KG1 (cell line): Measurements from ENCODE around the gene AKR1B1.

Experiments
- DNase-seq: peaks from one replicate; lab custom pipeline; 2025; lab: John Stamatoyannopoulos, UW

The AKR1B1 gene

GRCh38 chr7:134444198-134444960, 14.5 kb downstream of the AKR1B1 start:
- no peak for DNase-seq

- no peak for DNase-seq
Measured at GRCh38 chr7:134443396-134444070, 15.4 kb downstream of the AKR1B1 start.

GRCh38 chr7:134442441-134443220, 16.3 kb downstream of the AKR1B1 start:
- no peak for DNase-seq

- no peak for DNase-seq
Measured at GRCh38 chr7:134441264-134441663, 17.6 kb downstream of the AKR1B1 start.

DNA sequence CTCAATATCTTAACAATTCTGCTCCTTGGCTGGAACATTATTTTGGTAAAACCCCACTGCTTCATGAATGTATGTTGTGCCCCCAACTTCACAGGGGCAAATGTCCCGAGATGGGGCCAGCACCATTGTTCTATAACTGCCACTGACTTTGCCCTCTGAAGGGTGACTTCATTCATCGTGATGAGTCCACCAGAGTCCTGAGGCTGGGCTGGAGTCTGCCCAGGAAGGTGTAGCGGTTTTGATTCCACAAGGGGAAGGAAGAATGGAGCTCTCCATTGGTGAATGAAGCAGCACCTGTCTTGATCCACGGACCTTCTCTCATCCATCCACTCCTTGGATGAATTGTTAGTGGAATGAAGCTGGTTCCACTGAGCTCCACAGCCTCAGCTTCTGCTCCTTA, 18.4 kb downstream of the AKR1B1 start:
- no peak for DNase-seq

DNA sequence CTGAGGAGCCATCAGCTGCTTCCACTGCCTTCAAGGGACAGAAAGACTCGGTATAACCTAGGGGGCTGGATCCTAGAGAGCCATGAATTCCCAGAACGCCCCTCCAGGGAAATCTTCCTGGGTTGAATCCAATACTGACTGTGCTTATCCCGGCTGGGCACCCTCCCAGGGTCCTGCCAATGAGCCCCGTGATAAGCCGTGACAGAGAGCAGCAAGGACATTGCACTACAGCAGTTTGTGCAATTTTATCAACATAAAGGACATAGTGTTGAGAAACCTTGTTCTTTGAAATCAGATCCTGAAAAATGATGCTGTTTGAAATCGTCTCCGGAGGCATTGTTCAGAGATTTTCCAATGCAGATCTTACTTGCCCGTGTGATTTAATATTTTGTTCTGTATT, 18.8 kb downstream of the AKR1B1 start:
- DNase-seq: no peak

DNA sequence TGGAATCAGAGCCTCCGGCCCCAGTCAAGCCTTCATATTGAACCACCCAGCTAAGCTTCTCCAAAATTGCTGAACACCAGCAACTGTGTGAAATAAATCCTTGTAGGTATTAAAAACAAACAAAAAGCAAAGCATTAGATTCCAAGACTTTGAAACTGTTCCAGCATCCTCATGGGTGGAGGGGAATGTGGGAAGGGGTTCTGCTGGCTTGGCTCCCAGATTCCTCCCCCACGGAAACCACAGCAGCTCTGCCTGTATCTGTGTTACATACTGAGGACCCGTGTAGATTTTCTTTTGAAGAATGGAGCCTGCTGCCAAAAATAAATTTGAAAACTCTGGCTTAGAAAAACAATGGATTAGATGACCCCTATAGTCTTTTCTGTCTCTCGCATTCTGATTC, 20.0 kb downstream of the AKR1B1 start:
- no peak for DNase-seq

DNA sequence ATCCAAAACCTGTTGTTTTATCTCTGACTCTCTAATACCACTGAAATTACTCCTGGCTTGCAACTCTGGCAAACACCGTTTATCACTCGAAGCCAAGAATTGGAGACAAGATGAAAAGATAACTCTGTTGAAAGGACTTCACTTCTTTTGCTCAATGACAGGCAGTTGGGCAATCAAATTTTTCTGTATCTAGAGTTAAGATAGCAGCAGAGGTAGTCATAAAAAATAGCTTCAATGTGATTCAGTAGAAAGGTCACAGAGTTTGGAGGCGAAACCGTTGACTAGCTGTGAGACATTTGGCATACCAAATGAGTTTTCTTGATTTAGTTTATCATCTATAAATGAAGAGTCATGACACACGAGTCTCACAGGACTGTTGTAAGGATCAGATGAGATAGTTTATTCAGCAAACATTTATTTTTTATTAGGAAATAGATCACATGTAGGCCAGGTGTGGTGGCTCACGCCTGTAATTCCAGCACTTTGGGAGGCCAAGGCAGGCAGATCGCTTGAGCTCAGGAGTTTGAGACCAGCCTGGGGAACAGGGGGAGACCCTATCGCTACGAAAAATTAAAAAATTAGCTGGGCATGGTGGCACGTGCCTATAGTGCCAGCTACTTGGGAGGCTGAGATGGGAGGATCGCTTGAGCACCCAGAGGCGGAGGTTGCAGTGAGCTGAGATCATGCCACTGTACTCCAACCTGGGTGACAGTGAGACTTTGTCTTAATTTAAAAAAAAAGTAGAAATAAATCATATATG, 23.6 kb downstream of the AKR1B1 start:
- no peak for DNase-seq

DNA sequence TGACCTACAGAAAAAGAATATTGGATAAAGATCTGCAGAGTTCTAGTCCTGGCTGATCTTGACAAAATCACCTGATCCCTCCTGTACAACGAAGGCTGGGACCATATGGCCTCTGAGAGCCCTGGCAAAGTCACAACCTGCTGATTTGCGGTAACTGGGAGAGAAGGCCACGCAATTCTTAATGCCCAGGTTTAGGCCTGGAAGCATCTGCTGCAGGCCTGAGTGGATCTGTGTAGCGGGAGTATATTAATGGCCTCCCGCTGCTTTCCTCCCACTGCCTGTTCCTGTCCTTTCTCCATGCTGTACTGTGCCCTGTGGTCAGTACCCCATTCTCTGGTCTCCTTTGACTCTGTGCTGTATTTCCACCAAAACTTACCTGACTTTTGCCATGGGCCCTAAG, 24.2 kb downstream of the AKR1B1 start:
- no peak for DNase-seq

DNA sequence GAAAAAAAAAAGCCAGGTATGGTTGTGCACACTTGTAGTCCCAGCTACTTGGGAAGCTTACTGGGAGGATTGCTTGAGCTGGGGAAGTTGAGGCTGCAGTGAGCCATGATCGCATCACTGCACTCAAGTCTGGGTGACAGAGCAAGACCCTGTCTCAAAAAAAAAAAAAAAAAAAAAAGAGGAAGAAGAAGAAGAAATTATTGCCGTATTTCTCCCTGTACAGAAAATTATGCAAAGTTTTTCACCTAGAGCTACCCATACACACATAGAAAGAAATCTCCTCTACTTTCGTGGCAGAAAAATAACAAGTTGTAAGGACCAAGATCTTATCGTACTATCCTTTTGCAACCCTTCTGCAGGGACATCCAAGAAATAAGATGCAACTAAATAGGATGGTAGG, 25.5 kb downstream of the AKR1B1 start:
- no peak for DNase-seq

DNA sequence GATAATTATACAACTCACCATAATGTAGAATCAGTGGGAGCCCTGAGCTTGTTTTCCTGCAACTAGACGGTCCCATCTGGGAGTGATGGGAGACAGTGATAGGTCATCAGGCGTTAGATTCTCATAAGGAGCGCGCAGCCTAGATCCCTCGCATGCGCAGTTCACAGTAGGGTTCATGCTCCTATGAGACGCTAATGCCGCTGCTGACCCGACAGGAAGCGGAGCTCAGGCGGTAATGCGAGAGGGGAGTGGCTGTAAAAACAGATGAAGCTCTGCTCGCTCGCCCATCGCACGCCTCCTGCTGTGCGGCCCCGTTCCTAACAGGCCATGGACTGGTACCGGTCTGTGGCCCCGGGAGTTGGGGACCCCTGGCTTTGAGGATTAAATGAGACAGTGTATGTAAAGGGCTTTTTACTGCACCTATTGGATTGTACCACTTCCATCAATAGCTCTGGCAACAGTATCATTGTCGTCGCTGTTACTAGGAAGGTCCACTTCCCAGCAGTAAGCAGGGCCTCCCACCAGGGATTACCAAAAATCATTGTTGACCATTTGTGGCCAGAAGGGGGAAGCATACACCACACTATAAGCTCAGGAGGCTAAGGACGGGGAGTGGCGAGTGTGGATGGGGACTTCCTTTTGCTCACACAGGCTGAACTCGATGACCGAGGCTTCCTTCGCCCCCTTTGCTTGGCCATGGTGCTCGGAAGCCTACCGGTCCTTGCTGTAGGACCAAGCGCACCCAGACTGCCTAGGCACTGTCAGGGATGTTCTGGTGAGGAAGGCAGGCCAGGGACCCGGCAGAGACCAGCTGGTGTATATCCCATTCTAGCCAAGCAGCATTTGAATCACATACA, 26.4 kb downstream of the AKR1B1 start:
- DNase-seq: peak; percentile 25

DNA sequence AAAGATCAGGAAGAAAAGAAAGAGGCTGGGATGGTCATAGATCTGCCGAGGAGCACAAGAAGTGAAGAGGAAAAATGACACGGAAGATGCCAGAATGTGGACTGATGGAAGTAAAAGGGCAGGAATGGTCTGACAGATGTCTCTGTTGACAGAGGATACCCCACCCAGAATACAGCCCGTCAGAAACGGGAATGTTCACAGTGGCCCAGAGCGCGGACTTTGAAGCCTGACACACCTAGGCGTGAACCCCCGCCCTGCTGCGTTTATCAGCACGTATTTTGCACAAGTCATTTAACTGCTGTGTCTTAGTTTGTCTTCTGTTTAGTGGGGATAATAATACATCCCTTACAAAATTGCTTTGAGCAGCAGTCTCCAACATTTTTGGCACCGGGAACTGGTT, 27.1 kb downstream of the AKR1B1 start:
- DNase-seq: no peak

DNA sequence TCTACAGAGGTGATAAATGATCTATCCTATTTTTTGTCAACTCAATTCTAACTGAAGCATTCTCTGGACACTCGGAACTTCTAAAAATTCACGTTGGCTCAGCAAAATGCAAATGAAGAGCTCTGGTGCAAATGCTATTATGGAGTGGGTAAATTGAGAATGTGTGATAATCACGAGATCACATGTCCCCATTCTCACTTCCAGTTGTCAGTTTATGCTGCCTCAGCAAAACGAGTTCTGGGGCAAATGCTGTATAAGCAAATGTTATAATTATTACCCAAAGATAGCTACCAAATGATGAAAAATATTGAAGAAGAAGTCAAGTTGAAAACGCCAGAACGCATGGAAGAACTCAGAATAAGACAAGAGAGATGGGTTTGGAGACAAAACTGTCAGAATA, 29.4 kb downstream of the AKR1B1 start:
- no peak for DNase-seq

DNA sequence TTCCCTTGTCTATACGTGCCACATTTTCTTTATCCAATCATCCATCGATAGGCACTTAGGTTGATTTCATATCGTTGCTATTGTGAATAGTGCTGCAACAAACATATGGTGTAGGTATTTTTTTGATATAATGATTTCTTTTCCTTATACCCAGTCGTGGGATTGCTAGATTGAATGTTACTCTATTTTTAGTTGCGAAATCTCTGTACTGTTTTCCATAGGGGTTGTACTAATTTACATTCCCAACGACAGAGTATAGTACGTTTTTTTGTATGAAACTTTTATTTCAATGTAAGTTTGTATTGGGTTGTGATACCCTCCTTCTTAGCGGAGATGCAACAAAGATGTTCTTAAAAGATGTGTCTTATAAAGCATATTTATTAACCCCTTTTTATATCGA, 30.0 kb downstream of the AKR1B1 start:
- no peak for DNase-seq

- no peak for DNase-seq
Measured at GRCh38 chr7:134427896-134428295, 31.0 kb downstream of the AKR1B1 start.

DNA sequence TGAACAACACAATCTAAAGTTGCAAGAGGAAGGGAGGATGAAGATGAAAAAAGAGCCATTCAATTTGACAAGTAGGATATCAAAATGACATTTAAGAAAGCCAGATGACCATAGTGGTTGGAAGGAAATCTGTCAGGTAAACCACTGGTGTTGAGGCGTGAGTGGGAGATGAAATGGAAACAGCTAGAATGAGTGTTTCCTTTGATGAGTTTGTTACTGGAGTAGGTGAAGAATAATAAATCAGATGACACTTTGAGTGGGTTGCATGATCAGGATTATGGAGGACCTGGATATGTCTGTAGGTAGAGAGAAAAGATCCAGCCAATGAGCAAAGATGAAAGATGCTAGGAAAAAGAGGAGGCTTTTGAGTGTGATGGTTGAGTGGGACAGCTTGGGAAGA, 33.1 kb downstream of the AKR1B1 start:
- DNase-seq: no peak

- no peak for DNase-seq
Measured at GRCh38 chr7:134422638-134423037, 36.3 kb downstream of the AKR1B1 start.

DNA sequence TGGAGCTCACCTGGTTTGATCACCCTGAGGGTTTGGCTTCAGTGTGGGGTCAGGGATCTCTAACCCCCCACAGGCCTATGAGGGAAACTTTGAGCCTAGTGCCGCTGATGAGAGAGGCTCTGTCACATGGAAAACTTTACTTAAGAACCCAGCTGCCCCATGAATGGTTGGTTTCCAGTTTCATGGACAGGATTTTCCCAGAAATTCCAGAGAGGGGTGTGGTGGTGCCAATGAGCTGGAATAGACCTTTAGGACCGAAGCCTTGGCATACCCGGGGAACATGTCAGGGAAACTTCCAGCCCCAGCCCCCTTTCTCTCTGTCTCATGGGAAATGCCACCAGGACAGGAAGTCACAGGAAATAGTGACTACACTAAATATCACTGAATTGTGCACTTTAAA, 36.9 kb downstream of the AKR1B1 start:
- no peak for DNase-seq

- DNase-seq: no peak
Measured at GRCh38 chr7:134420424-134421125, 38.3 kb downstream of the AKR1B1 start.

GRCh38 chr7:134419875-134420274, 39.0 kb downstream of the AKR1B1 start:
- no peak for DNase-seq

- no peak for DNase-seq
Measured at GRCh38 chr7:134419085-134419484, 39.8 kb downstream of the AKR1B1 start.
